Activated naive CD4-positive, alpha-beta T cell treated with anti-CD3 and anti-CD28 coated beads for 36 hours (primary cell): ENCODE results near the gene IVL. TPM values are rescaled to one million over a fixed set of nuclear protein-coding genes. Genes with fewer than 3 reads are reported as not detected.

Source experiments
- CTCF ChIA-PET: fragments of 350-600 bp; sonication (Branson Sonifier 250); formaldehyde crosslinking; loops from one replicate; lab custom pipeline; 2021; ENCODE audit warnings: antibody characterized with exemption; lab: Charles Lee
- DNase-seq: peaks from one replicate; pipeline ENCODE4 v3.0.0-alpha.2; 2020
- H3K27ac Mint-ChIP-seq: one replicate; pipeline ENCODE4 v1.8.0; 2021; ENCODE audit warnings: mild to moderate bottlenecking, mixed read lengths
- H3K27me3 Mint-ChIP-seq: one replicate; pipeline ENCODE4 v1.8.0; 2021; ENCODE audit warnings: low read depth, mixed read lengths
- H3K36me3 Mint-ChIP-seq: one replicate; pipeline ENCODE4 v1.8.0; 2021; ENCODE audit warnings: low read depth, mixed read lengths
- H3K4me1 Mint-ChIP-seq: one replicate; pipeline ENCODE4 v1.8.0; 2021; ENCODE audit warnings: low read depth, mixed read lengths
- H3K4me3 Mint-ChIP-seq: one replicate; pipeline ENCODE4 v1.8.0; 2021; ENCODE audit warnings: mild to moderate bottlenecking, moderate library complexity, mixed read lengths
- H3K9me3 Mint-ChIP-seq: one replicate; pipeline ENCODE4 v1.8.0; 2021; ENCODE audit warnings: mixed read lengths
- intact Hi-C: fragments of 100-400 bp; cut with micrococcal nuclease; formaldehyde crosslinking; loops from one replicate; pipeline ENCODE4 v1.15.1; 2023
- total RNA-seq, 2 experiments: library from RNA; stranded (reverse); gene quantifications; one replicate each; pipeline ENCODE4 v1.2.3, GENCODE V29; 2021

The IVL gene, protein sequence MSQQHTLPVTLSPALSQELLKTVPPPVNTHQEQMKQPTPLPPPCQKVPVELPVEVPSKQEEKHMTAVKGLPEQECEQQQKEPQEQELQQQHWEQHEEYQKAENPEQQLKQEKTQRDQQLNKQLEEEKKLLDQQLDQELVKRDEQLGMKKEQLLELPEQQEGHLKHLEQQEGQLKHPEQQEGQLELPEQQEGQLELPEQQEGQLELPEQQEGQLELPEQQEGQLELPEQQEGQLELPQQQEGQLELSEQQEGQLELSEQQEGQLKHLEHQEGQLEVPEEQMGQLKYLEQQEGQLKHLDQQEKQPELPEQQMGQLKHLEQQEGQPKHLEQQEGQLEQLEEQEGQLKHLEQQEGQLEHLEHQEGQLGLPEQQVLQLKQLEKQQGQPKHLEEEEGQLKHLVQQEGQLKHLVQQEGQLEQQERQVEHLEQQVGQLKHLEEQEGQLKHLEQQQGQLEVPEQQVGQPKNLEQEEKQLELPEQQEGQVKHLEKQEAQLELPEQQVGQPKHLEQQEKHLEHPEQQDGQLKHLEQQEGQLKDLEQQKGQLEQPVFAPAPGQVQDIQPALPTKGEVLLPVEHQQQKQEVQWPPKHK
- not detected for total RNA-seq

DNA sequence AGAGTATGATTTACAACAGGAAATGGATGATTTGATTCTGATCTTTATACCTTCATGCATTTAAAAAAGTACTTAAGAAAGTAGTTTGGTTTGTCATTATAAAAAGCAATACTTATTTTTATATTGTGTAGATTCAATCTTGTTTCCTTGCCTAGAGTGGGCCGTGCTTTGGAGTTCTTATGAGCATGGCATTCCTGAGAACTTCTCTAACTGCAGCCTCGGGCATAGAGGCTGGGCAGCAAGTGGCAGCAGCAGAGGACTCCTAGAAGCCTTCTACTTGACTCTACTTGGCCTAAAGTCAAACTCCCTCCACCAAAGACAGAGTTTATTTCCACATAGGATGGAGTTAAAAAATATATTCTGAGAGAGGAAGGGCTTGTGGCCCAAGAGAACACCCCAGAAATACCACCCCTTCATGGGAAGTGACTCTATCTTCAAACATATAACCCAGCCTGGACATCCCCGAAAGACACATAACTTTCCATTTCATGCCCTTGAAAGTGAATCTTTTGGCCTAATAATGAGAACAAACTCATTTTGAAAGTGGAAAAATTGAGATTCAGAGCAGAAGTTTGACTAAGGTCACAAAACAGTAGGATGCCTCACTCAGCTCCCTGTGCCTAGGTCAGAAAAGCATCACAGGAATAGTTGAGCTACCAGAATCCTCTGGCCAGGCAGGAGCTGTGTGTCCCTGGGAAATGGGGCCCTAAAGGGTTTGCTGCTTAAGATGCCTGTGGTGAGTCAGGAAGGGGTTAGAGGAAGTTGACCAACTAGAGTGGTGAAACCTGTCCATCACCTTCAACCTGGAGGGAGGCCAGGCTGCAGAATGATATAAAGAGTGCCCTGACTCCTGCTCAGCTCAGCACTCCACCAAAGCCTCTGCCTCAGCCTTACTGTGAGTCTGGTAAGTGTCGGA, at the start of gene IVL:
TSS of gene IVL (plus strand) at position 861 of the 916 bp plus-strand sequence. CDS start 1,252 bp downstream, outside the sequence.
- H3K27ac Mint-ChIP-seq, result no peak within 1 kb of the TSS
- no peak within 1 kb of the TSS for H3K4me3 Mint-ChIP-seq
- H3K9me3 Mint-ChIP-seq, result no peaks in the 10 kb centered on the region
- peaks cover 38% of the 10 kb centered on the region for H3K27me3 Mint-ChIP-seq
- peaks cover 2% of the 10 kb centered on the region for H3K4me1 Mint-ChIP-seq
- H3K36me3 Mint-ChIP-seq, result no peaks in the 10 kb centered on the region
- no peak for DNase-seq
- intact Hi-C loops, result no loop called here
- CTCF ChIA-PET, result no interaction called here

DNA sequence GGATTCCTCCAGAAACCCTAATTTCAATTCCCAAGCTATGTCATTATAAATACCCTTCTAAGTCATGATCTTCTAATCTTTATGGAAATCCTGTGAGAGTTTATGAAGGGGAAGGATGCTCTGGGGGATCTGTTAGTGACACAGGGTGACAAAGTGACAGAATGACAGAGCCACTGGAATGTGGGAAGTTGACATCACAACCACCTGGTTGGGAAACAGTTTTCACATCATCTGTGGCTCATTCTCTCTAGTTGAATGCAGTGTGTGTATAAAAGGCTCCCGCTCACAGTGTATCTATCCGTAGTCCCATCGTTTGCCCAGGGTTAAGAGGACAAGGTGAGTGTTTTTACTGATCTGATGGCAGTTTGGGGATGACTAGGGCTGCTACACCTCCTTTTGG, 48.6 kb upstream of the IVL start, which contains the start of gene LCE7A:
TSS of gene LCE7A (plus strand) at position 301 of the 400 bp plus-strand sequence. CDS start 702 bp downstream, outside the sequence.
- H3K36me3 Mint-ChIP-seq, result no peaks in the 10 kb centered on the region
- intact Hi-C loops, result loop anchor here (10.0 kb wide), 1 partner anchor 335 kb away; no protein-coding TSS in a partner anchor
- no peak within 1 kb of the TSS for H3K4me3 Mint-ChIP-seq
- CTCF ChIA-PET, result interaction anchor here (0.6 kb wide), 1 partner anchor 204 kb away, joined by 3 read pairs; no protein-coding TSS in a partner anchor
- H3K27ac Mint-ChIP-seq, result no peak within 1 kb of the TSS
- no peaks in the 10 kb centered on the region for H3K4me1 Mint-ChIP-seq
- no peaks in the 10 kb centered on the region for H3K9me3 Mint-ChIP-seq
- H3K27me3 Mint-ChIP-seq, result peaks cover 7% of the 10 kb centered on the region
- DNase-seq, result no peak

DNA sequence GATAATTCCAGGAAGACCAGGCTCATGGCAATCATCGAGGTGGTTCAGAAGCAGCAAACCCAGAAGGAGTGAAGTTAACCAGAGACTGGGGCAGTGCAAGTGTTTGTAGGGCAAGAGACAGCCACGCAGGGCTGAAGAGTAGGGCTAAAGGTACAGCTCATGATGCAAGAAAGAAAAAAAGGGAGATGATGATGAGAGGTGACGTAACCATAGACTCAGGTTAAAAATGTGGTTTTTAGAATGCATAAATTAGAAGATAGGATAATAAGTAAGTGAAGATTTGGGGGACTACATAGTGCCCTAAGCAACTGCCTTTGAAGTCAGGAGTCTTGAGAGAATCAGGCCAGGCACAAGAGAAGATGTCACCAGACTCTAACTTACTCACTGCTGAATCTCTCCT, 48.2 kb upstream of the IVL start:
- H3K36me3 Mint-ChIP-seq, result no peaks in the 10 kb centered on the region
- peaks cover 7% of the 10 kb centered on the region for H3K27me3 Mint-ChIP-seq
- no peaks in the 10 kb centered on the region for H3K9me3 Mint-ChIP-seq
- H3K4me3 Mint-ChIP-seq, result no peak overlapping the region
- no peaks in the 10 kb centered on the region for H3K4me1 Mint-ChIP-seq
- intact Hi-C loops, result loop anchor here (10.0 kb wide), 1 partner anchor 335 kb away; no protein-coding TSS in a partner anchor
- no peak for DNase-seq
- H3K27ac Mint-ChIP-seq, result no peak overlapping the region
- CTCF ChIA-PET, result interaction anchor here (0.6 to 0.8 kb wide), 2 partner anchors 10 to 205 kb away, joined by 3 to 4 read pairs; no protein-coding TSS in a partner anchor

DNA sequence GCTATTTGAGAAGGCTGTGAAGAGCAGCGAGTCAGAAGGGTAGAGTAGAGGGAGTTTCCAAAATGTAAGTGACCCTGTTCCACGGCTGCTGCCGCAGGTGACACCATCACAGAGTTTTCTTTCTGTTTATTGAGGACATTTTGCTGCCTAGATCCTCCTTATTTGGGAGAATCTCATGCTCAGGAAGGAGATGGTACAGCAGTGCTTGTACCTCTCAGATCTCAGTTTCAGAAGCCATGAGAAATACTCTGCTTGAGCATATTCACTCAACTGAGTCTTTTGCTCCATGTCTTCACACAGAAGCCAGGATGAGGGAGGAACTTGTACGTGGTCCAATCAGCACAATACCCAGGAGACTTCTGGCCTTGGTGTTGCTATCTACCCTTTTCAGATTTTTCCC, 47.0 kb upstream of the IVL start:
- H3K27me3 Mint-ChIP-seq, result peaks cover 2% of the 10 kb centered on the region
- no peaks in the 10 kb centered on the region for H3K36me3 Mint-ChIP-seq
- CTCF ChIA-PET, result no interaction called here
- H3K27ac Mint-ChIP-seq, result no peak overlapping the region
- no peaks in the 10 kb centered on the region for H3K4me1 Mint-ChIP-seq
- no peaks in the 10 kb centered on the region for H3K9me3 Mint-ChIP-seq
- intact Hi-C loops, result loop anchor here (10.0 kb wide), 1 partner anchor 333 kb away; no protein-coding TSS in a partner anchor
- DNase-seq, result no peak
- H3K4me3 Mint-ChIP-seq, result no peak overlapping the region

DNA sequence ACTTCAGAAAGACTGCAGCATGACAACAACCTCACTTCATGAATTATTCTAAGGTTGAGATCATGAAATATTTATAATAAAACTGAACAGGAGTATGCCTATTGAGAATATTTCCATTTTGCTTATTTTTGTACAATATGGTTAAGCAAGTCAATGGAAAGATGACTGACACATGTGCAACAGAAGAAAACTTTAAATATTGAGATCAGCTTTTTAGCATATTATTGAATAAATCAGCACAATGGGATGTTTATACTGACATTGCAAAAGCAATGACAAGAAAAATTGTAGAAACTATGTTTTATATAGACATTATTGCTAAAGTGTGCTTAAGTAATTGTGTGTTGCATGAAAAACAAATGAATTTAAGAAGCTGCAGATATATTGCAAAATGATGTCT, 43.9 kb upstream of the IVL start:
- Mint-ChIP-seq H3K4me1 (no peaks in the 10 kb centered on the region), H3K36me3 (no peaks in the 10 kb centered on the region), H3K27ac (no peak overlapping the region), H3K4me3 (no peak overlapping the region), H3K27me3 (no peaks in the 10 kb centered on the region), H3K9me3 (no peaks in the 10 kb centered on the region)
- DNase-seq, result no peak
- intact Hi-C loops, result loop anchor here (10.0 kb wide), 1 partner anchor 330 kb away; no protein-coding TSS in a partner anchor
- CTCF ChIA-PET, result interaction anchor here (0.7 kb wide), 1 partner anchor 11 kb away, joined by 3 read pairs; no protein-coding TSS in a partner anchor

DNA sequence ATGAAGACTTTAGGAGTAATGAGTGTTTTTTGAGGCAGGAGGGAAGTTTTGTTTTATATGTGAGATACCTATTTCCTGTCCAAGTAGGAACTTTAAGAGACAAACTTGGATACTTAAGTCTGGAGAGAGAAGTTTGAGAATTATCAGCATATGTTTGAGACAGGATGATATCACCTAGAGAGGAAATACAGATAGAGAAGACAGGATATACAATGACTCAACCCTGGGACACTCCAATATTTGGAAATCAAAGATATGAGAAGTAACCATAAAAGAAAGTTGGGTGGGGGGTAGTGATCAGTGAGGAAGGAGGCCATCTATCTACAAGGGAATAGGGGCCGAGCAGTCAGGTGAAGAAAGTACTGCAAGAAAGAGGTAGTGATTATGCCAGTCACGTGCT, 42.0 kb upstream of the IVL start:
- Mint-ChIP-seq H3K4me3 (no peak overlapping the region), H3K27me3 (no peaks in the 10 kb centered on the region), H3K9me3 (no peaks in the 10 kb centered on the region), H3K36me3 (no peaks in the 10 kb centered on the region), H3K4me1 (no peaks in the 10 kb centered on the region), H3K27ac (no peak overlapping the region)
- CTCF ChIA-PET, result no interaction called here
- DNase-seq, result no peak
- intact Hi-C loops, result loop anchor here (10.0 kb wide), 1 partner anchor 328 kb away; no protein-coding TSS in a partner anchor

DNA sequence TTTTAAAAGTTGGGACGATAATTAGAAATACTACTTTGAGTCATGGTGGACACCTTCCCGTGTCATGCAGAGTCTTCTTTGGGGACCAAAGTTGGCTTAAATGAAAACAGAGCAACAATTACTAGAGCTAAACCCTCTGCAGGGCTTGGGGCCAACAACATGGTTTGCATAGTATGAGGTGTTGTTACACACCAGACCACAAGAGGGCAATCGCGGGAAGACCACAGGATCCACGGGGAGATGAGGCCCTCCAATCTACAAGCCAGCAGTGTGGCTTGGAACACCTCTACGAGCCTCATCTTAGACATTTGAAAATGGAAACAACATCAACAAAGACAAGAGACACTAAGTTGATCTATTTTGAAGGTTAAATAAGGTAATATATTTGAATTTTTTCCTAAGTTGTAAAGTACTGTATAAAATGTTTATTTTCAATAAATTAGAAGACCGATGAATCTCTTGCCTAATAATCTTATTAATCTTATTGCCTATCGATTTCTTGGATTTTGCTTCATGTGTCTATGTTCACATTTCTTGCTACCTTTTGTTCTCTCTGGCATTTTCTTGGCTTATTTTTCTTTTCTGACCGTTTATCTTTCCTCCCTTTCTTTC, 38.4 kb upstream of the IVL start:
- Mint-ChIP-seq H3K27me3 (peaks cover 3% of the 10 kb centered on the region), H3K27ac (no peak overlapping the region), H3K36me3 (no peaks in the 10 kb centered on the region), H3K9me3 (no peaks in the 10 kb centered on the region), H3K4me1 (no peaks in the 10 kb centered on the region), H3K4me3 (no peak overlapping the region)
- CTCF ChIA-PET, result interaction anchor here (0.7 to 1.6 kb wide), 9 partner anchors 9 to 420 kb away, joined by 3 to 7 read pairs (median 3); no protein-coding TSS in a partner anchor
- intact Hi-C loops, result loop anchor here (1.0 to 10.0 kb wide), 5 partner anchors 56 to 407 kb away; no protein-coding TSS in a partner anchor
- DNase-seq, result peak; percentile 79

DNA sequence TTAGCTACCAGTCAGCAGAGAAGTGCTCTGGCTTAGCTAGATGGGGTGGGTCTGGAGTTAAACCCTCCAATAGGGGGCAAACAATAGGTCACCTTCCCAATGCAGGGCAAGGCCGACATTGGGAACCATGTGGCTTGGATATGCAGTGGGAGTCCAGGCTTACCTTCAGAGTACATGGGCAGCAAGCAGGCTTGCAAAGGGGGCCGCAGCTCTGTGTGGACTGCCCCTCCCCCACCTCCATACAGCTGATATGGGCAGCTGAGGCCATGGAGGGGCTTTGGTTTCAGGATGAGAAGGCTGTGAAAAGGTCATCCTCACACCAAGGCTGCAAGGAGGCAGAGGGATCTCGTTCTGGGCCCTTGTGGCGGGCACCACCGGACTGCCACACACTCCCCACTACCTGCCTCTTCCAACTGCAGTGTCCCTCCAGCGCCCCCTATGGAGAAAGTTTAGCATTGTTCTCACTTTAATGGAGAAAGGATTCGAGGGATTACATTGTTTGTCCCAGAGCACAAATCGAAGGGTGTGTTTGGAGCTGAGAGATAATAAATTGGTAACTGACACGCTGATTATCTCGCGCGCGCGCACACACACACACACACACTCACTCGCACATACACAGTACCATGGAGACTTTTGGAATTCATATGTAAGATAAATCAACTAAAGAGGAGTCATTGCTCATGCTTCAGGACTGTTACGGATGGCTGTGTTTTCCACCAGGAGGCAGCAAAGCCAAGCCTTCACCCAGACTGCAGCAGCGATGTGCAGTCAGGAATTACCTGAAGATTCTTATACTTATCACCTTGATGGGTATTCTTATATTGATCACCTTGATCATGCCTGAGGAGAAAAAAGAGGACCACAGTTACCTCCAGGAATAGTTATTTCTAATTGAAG, 37.3 kb upstream of the IVL start:
- Mint-ChIP-seq H3K9me3 (no peaks in the 10 kb centered on the region), H3K4me1 (no peaks in the 10 kb centered on the region), H3K27ac (no peak overlapping the region), H3K27me3 (peaks cover 3% of the 10 kb centered on the region), H3K4me3 (no peak overlapping the region), H3K36me3 (no peaks in the 10 kb centered on the region)
- intact Hi-C loops, result no loop called here
- CTCF ChIA-PET, result interaction anchor here (0.6 to 1.6 kb wide), 11 partner anchors 8 to 419 kb away, joined by 3 to 7 read pairs (median 3); no protein-coding TSS in a partner anchor
- DNase-seq, result peak; percentile 14

DNA sequence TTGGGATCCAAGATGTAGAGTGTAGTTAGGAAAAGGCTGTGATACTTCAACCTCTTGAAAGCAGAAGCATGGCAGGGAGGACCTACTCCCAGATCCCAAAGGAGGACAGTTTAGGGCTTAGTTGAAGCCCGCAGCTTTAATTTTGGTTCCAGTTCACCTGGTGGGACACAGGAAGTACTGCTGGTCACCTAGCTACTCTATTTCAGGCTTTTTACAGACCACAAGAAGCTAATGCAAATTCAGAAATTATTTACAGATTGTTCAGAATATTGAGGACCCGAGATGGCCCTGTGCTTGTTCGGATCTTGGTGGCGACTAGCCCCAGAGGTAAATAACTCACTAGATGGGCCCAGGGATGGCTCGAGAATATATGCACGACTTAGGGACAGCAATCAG, 36.6 kb upstream of the IVL start:
- H3K4me3 Mint-ChIP-seq, result no peak overlapping the region
- no peaks in the 10 kb centered on the region for H3K4me1 Mint-ChIP-seq
- peaks cover 3% of the 10 kb centered on the region for H3K27me3 Mint-ChIP-seq
- CTCF ChIA-PET, result interaction anchor here (1.2 to 1.6 kb wide), 2 partner anchors 7 to 352 kb away, joined by 3 to 6 read pairs; no protein-coding TSS in a partner anchor
- DNase-seq, result no peak
- H3K36me3 Mint-ChIP-seq, result no peaks in the 10 kb centered on the region
- H3K9me3 Mint-ChIP-seq, result no peaks in the 10 kb centered on the region
- intact Hi-C loops, result no loop called here
- no peak overlapping the region for H3K27ac Mint-ChIP-seq

DNA sequence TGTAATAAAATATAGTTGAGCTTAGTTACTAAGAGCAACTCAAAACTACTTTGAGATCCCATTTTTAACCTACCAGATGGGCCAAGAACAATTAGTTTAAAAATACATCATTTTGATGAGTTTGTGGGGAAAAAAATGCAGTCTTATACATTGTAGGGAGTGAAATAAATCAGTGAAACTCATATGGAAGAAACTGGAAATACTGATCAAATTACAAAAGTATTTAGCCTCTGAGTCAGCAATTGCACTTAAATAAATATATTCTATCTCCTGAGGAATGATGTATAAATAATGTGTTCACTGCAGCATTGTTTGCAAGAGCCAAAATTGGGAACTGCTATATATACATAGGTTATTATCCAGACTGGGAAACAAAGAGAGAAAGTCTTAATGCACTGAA, 34.9 kb upstream of the IVL start:
- Mint-ChIP-seq H3K36me3 (no peaks in the 10 kb centered on the region), H3K27me3 (peaks cover 8% of the 10 kb centered on the region)
- intact Hi-C loops, result no loop called here

More for the DNA sequence above, 34.9 kb upstream of the IVL start:
- CTCF ChIA-PET, result no interaction called here
- no peaks in the 10 kb centered on the region for H3K4me1 Mint-ChIP-seq
- DNase-seq, result no peak
- H3K9me3 Mint-ChIP-seq, result no peaks in the 10 kb centered on the region
- H3K4me3 Mint-ChIP-seq, result no peak overlapping the region
- no peak overlapping the region for H3K27ac Mint-ChIP-seq
